ENCODE measurements around the gene PSPH. TPM values are rescaled to one million over a fixed set of nuclear protein-coding genes. Genes with fewer than 3 reads are reported as not detected.
"Not testable (repeated sequence)": the region's sequence is repeated elsewhere in the genome, so short reads cannot be mapped to it uniquely, and the experiment has no call there.

The PSPH gene
- total RNA-seq, 1 experiment from 2014 or later: 59.0 TPM

- intact Hi-C loops (cut with micrococcal nuclease; ENCODE audit: unreplicated experiment): no loop called here
- DNase-seq (ENCODE audit: low spot score): no peak
- Histone ChIP-seq H3K4me1 (ENCODE audit: insufficient read depth, low read length, poor library complexity, severe bottlenecking) (no peaks in the 10 kb centered on the region), H3K27me3 (replicated peaks; ENCODE audit: insufficient read depth, low read depth, low read length, poor library complexity) (no peaks in the 10 kb centered on the region), H3K36me3 (ENCODE audit: insufficient read depth, low read length, poor library complexity, severe bottlenecking) (peaks cover 4% of the 10 kb centered on the region), H3K27ac (ENCODE audit: low read depth, low read length, poor library complexity, severe bottlenecking) (no peak overlapping the region), H3K9me3 (ENCODE audit: low read depth, low read length, poor library complexity, severe bottlenecking) (no peaks in the 10 kb centered on the region), H3K4me3 (ENCODE audit: low read depth, low read length, poor library complexity, severe bottlenecking) (no peak overlapping the region)
- TF ChIP-seq EZH2 (IDR thresholded peaks at IDR 0.05; ENCODE audit: borderline replicate concordance, low read depth, low read length, poor library complexity, severe bottlenecking): no peak
- TF ChIP-seq CTCF (conservative IDR thresholded peaks at IDR 0.05; ENCODE audit: low read depth, low read length): no peak
- POLR2A ChIA-PET (ENCODE audit: low non-redundant PET): no interaction called here
- BruUV-seq (replicated peaks): no TSS peak
- CTCF ChIA-PET: interaction anchor here (0.6 to 0.7 kb wide), 2 partner anchors 10 to 38 kb away, joined by 3 to 5 read pairs; partner anchors contain the start of gene PSPH
Measured at GRCh38 chr7:56040730-56041129, 10.5 kb downstream of the PSPH start.

GRCh38 chr7:56033671-56034432, 17.4 kb downstream of the PSPH start:
- CTCF ChIA-PET: no interaction called here
- Histone ChIP-seq H3K27ac (ENCODE audit: low read depth, low read length, poor library complexity, severe bottlenecking) (peak overlapping the region; percentile 85), H3K36me3 (ENCODE audit: insufficient read depth, low read length, poor library complexity, severe bottlenecking) (peaks cover 19% of the 10 kb centered on the region), H3K4me1 (ENCODE audit: insufficient read depth, low read length, poor library complexity, severe bottlenecking) (no peaks in the 10 kb centered on the region), H3K9me3 (ENCODE audit: low read depth, low read length, poor library complexity, severe bottlenecking) (no peaks in the 10 kb centered on the region), H3K27me3 (replicated peaks; ENCODE audit: insufficient read depth, low read depth, low read length, poor library complexity) (no peaks in the 10 kb centered on the region), H3K4me3 (ENCODE audit: low read depth, low read length, poor library complexity, severe bottlenecking) (peak overlapping the region; percentile 60)
- peak; percentile 92 for DNase-seq (ENCODE audit: low spot score)
- BruUV-seq (replicated peaks): TSS peak; percentile 49
- intact Hi-C loops (cut with micrococcal nuclease; ENCODE audit: unreplicated experiment): no loop called here
- POLR2A ChIA-PET (ENCODE audit: low non-redundant PET): interaction anchor here (0.6 to 0.8 kb wide), 2 partner anchors 15 to 17 kb away, joined by 4 to 5 read pairs; partner anchors contain the start of genes CCT6A and PSPH
- TF ChIP-seq EZH2 (IDR thresholded peaks at IDR 0.05; ENCODE audit: borderline replicate concordance, low read depth, low read length, poor library complexity, severe bottlenecking) (no peak), CTCF (conservative IDR thresholded peaks at IDR 0.05; ENCODE audit: low read depth, low read length) (peak; percentile 35; the same call in 1 of the 2 replicates)

GRCh38 chr7:56032578-56032977, 18.7 kb downstream of the PSPH start:
- POLR2A ChIA-PET (ENCODE audit: low non-redundant PET): interaction anchor here (0.6 kb wide), 1 partner anchor 32 kb away, joined by 5 read pairs; no protein-coding TSS in a partner anchor

GRCh38 chr7:56031556-56031955, 19.7 kb downstream of the PSPH start:
- H3K27me3 ChIP-seq (replicated peaks; ENCODE audit: insufficient read depth, low read depth, low read length, poor library complexity); DNase-seq (ENCODE audit: low spot score); BruUV-seq (replicated peaks); POLR2A ChIA-PET (ENCODE audit: low non-redundant PET); CTCF ChIA-PET; H3K4me1 ChIP-seq (ENCODE audit: insufficient read depth, low read length, poor library complexity, severe bottlenecking); intact Hi-C loops (cut with micrococcal nuclease; ENCODE audit: unreplicated experiment); H3K9me3 ChIP-seq (ENCODE audit: low read depth, low read length, poor library complexity, severe bottlenecking): not testable (repeated sequence)
- peaks cover 36% of the 10 kb centered on the region for H3K36me3 ChIP-seq (ENCODE audit: insufficient read depth, low read length, poor library complexity, severe bottlenecking)
- H3K27ac ChIP-seq (ENCODE audit: low read depth, low read length, poor library complexity, severe bottlenecking): peak overlapping the region; percentile 19
- peak overlapping the region; percentile 21 for H3K4me3 ChIP-seq (ENCODE audit: low read depth, low read length, poor library complexity, severe bottlenecking)

More at GRCh38 chr7:56032578-56032977, 18.7 kb downstream of the PSPH start:
- peaks cover 29% of the 10 kb centered on the region for H3K36me3 ChIP-seq (ENCODE audit: insufficient read depth, low read length, poor library complexity, severe bottlenecking)
- H3K27ac ChIP-seq (ENCODE audit: low read depth, low read length, poor library complexity, severe bottlenecking); H3K4me1 ChIP-seq (ENCODE audit: insufficient read depth, low read length, poor library complexity, severe bottlenecking); CTCF ChIA-PET; BruUV-seq (replicated peaks); H3K27me3 ChIP-seq (replicated peaks; ENCODE audit: insufficient read depth, low read depth, low read length, poor library complexity); intact Hi-C loops (cut with micrococcal nuclease; ENCODE audit: unreplicated experiment); DNase-seq (ENCODE audit: low spot score); H3K9me3 ChIP-seq (ENCODE audit: low read depth, low read length, poor library complexity, severe bottlenecking): not testable (repeated sequence)
- H3K4me3 ChIP-seq (ENCODE audit: low read depth, low read length, poor library complexity, severe bottlenecking): peak overlapping the region; percentile 60
